Measurements from ENCODE around the gene AKR7A2. TPM values are rescaled to one million over a fixed set of nuclear protein-coding genes. Genes with fewer than 3 reads are reported as not detected.

The AKR7A2 gene
- total RNA-seq, 1 donor from 2014 or later, result 24.2 TPM

DNA sequence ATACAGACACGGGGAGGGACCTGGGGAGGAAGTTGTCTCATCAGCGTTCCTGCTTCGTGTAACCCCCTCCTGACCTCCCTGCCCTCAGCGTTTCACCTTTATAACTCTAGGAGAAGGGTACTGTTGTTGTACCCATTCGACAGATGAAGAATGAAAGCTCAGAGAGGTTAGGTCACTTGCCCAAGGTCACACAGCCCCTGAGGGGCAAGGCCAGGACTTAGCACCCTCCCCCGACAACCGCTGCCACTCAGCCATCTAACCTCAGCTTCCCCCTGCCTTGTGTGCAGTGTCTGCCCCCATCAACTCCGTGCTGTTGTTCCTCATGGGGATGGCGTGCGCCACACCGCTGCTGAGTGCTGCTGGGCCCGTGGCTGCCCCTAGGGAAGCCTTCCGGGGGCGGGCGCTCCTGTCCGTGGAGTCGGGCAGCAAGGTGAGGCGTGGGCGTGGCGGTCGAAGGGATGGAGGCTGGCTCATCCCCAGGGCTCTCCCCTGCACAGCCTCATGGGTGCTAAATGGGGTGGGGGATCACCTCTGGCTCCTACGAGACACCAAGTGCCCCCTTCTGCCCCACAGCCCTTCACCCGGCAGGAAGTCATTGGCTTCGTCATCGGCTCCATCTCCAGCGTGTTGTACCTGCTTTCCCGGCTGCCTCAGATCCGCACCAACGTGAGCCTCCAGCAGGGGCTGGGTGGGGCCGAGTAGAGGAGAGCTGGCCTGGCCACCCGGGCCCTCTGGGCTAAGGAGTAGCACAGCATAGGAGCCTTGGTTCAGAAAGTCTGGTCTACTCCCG, 14.2 kb upstream of the AKR7A2 start:
- intact Hi-C loops (cut with micrococcal nuclease), result no loop called here

DNA sequence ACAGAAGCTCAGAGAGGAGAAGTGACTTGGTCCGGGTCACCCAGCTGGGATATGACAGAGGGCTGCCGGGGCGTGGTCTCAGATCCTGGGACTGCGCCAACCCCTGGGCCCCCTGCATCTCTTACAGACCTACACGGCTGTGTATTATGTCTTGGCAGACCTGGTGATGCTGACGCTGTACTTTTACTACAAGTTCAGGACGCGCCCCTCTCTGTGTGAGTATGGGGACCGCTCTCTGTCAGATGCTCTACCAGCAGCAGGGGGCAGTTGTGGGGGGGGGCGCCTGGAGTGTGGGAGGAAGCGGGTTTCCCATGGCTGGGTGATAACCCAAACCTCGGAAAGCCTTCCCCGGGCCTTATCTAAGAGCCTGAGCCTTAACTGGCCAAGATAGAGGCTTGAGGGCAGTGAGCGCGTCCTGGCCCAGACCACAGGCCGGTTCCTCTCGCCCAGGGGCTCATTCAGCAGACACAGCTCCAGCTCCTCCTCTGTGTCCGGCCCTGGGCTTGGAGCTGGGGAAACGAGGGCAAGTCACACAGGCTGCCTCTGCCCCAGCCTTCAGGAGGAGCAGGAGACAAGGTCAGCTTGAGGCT, 13.5 kb upstream of the AKR7A2 start:
- intact Hi-C loops (cut with micrococcal nuclease), result no loop called here

DNA sequence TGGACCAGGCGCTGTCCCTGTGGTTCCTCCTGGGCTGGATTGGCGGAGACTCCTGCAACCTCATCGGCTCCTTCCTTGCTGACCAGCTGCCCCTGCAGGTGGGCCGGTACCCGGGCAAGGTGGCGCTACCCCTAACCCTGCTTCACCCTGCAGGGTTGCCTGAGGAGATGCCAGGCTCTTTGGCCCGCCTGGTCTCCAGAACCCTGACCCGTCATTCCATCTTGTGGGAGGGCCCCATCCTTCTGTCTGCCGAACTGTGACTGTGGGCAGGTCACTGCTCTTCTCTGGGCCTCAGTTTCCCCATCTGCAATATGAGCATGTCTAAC, 12.7 kb upstream of the AKR7A2 start:
- intact Hi-C loops (cut with micrococcal nuclease), result no loop called here

DNA sequence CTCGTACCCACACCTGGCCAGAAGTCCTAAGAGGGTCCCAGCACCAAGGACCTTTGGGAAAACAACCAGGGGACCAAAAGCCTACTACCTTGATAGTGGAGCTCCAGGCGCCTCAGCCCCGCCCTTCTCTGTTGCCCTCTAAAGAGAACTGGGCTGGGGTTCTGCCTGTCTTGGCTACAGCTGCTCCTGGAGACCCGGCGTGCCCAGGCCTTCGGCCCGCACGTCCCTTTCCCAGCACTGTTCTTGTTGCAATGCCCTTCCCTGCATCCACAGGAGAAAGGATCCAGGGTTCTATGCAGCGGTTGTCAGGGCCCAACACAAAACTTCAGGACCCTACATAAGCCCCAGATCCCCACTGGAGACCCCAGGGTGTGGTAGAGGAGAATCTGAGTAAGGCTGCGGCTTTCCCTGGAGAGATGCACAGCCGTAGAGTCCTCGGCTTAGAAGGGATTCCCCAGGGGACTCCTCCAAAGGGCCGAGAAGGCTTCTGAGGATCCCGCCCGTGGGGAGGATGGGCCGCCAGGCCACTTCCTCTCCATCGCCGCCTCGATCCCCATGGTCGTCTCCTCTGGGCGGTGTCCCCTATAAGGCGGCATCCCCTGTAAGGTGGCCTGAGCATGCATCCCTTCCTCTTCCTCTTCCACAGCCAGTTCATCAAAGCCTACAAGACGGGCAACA, 12.2 kb upstream of the AKR7A2 start:
- intact Hi-C loops (cut with micrococcal nuclease), result no loop called here

DNA sequence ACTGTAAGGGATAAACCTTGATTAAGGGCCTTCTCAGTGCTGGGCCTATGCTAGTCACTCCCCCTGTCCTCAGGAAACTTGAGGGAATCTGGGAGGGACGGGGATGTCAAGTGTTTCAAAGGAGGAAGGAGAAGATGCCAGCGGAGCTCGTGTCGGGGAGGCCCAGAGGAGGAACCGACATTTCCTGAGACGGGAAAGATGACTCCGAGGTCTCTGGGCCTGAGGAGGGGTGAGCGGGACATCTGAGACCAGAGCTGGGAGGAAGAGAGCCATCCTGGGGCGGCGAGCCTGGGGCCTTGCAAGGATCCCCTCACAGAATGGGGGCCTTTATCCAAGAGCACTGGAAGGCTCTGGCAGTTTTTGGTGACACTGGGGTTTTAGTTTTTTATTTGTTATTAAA, 10.5 kb upstream of the AKR7A2 start:
- intact Hi-C loops (cut with micrococcal nuclease), result no loop called here

DNA sequence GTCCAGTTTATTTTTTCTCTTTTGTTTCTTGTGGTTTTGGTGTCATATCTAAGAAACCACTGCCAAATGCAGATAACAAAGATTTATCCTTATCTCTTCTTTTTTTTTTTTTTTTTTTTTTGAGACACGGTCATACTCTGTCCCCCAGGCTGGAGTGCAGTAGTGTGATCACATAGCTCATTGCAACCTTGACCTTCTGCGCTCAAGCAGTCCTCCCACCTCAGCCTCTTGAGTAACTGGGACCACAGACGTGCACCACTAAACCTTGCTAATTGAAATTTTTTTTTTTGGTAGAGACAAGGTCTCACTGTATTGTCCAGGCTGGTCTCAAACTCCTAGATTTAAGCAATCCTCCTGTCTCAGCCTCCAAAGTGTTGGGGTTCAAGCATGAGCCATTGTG, 9.1 kb upstream of the AKR7A2 start:
- intact Hi-C loops (cut with micrococcal nuclease), result no loop called here

DNA sequence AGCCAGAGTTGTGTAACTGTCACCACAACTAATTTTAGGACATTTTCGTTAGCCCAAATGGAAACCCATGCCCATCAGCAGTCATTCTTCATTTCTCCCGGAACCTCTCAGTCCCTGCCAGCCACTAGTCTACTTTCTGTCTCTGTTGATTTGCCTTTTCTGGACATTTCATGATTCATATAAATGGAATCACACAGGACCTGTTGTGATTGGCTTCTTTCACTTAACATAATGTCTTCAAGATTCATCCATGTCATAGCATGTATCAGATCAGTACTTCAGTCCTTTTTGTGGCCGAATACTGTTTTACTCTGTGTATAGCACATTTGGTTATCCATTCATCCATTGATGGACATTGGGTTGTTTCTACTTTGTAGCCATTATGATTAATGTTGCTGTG, 7.3 kb upstream of the AKR7A2 start:
- intact Hi-C loops (cut with micrococcal nuclease), result loop anchor here (10.0 kb wide), 1 partner anchor 336 kb away; no protein-coding TSS in a partner anchor

DNA sequence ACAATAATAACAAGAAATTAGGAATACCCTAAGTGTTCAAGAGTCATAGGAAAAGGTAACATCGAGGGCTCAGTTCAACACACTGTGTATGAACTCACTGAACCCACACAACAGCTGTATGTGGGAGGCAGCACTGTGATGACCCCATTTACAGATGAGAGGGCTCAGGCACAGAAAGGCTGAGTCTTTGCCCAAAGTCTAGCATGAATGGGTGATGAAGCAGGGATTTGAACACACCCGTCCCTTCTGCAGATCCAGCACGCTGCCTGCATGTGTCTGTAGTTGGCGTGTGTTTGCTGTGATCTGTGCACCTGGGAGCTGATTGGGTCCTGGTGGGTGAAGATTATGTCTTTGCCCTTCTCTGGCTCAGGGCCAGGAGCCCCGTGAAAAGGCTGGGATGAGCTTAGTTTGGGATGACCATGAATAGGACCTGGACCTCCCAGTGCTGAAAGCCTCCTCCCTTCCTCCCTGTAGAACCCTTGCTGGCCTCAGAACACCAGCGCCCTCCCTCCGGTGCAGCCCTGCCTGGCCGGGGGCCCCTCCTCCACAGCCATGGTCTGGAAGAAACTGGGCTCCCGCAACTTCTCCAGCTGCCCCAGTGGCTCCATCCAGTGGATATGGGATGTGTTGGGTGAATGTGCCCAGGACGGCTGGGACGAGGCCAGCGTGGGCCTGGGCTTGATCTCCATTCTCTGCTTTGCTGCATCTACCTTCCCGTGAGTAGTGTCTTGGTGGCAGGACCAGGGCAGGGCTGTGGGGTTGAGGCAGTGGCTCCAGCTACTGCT, 5.4 kb upstream of the AKR7A2 start:
- intact Hi-C loops (cut with micrococcal nuclease), result loop anchor here (10.0 kb wide), 1 partner anchor 337 kb away; no protein-coding TSS in a partner anchor

DNA sequence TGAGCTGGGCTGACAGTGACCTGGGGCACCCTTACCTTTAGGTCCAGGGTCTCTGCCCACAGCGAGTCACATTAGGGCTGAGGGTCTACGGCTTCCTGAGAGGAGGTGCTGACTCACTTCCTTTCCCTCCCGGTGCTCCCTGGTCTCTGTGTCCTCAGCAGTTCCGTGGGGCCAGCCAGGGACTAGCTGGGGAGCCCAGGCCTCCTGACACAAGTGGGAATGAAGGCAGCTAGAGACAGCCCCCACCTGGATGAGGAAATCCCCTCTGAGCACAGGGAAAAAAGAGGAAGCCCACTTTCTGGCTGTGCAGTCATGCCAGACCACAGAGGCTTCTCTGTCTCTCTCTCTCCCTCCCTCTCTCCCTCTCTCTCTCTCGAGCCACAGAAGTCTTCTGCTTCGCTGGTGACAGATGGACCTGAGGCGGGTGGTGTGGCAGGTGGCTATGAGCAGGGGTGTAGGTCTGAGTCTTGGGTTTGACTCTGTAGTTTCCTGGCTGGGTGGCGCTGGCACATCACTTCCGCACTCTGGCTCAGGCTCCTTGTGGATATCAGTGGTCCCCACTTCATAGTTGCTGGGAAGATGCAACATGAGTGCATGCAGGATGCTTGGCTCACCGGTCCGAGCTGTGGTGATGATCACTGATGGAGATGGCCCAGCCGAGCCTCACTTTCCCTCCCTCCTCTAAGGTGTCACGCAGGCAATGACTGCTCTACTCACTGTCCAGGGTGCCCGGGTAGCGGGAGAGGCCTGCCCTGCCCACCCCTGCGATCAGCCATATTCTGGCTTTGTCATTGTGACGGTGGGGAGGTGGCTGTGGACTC, 3.6 kb upstream of the AKR7A2 start:
- intact Hi-C loops (cut with micrococcal nuclease), result loop anchor here (10.0 kb wide), 1 partner anchor 339 kb away; no protein-coding TSS in a partner anchor

DNA sequence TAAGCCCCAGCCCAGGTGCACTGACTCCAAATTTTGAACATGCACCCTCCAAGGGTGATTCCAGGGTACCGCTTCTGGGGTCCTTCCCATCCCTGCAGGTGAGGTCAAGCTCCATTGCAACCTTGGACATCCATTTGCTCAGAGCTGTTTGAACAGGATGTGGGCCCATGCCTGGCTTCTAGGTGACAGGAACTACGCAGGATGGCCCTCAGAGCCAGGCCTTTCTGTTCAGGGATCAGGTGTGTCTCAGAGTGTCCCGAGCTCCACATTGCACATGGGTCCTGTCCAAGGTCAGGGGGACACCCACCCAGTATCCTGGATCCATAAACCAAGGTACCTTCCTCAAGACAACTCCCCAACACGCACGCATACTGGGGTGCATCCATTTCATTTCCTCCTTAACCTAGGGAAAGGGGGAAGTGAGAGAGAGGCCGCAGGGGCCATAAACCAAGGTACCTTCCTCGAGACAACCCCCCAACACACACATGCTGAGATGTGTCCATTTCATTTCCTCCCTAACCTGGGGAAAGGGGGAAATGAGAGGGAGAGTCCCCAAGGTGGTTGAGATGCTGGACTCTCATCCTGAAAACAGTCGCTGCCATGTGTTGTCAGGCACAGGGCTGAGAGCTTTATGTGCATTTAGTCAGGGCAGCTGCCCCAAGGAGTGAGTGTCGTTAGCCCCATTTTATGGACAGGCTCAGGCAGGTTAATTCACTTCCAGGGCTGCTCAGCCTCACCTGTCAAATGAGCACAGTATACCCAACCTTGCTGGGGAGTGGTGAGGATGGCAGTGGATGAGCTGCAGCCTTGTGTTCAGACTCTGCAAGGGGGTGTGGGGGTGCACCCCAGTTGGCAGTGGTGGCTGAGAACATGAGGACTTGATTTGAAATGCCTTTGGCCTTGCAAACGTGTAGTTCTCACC, 2.3 kb upstream of the AKR7A2 start:
- intact Hi-C loops (cut with micrococcal nuclease), result loop anchor here (5.0 to 10.0 kb wide), 2 partner anchors 341 to 412 kb away; partner anchors contain the start of gene ALDH4A1

DNA sequence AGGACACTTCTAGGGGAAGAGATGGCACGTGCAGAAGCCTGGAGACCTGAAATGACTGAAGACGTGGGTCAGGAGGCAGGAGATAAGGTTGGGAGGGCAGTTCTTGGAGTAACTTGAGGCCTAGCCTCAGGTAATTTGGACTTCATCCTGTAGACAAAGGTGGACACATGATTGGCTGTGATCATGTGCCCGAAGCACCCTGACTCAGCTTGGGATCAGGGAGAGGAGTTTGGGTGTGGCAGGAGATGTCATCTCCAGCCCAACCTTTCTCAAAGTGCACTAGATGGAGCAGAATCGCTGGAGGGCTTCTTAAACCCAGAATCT, 1.7 kb upstream of the AKR7A2 start:
- intact Hi-C loops (cut with micrococcal nuclease), result loop anchor here (5.0 to 10.0 kb wide), 2 partner anchors 341 to 411 kb away; partner anchors contain the start of gene ALDH4A1

DNA sequence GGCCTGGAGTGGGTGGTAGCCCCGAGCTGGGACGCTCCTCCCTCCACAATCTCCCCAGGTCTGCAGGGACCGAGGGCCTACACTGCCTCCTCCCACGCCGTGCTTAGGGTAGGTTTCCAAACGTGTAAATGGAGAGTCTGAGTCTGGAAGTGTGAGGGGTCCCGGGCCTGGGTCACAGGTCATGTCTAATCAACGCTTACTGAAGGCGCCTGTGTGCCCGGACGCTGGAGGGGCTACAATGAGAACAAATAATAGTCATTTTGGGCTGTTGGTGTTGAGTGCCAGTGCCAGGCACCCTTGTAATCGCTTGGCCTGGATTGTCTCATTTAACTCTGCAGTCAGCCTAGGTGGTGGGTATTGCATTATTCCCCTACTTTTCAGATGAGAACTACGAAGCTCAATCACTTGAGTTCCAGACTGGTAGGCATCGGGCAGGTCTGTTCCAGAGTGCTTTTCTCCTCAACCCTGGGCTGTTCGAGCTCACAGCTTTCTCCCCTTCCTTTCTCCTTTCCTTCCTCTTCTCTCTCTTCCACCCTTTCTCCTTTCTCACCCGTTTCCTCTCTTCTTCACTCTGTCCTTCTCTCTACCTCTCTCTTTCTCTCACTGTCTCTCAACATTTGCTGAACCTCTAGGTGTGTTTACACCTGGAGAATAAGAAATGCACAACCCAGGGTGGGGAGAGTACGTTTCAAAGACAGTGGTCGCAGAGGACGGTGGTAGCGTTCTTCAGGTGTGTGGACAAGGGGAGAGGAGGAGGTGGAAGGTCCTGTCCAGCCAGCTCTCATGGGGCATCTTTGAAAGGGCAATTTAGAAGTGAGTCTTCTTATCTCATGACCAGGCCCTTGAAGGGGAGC, 1.1 kb upstream of the AKR7A2 start:
- intact Hi-C loops (cut with micrococcal nuclease), result loop anchor here (1.0 to 10.0 kb wide), 9 partner anchors 28 to 411 kb away; partner anchors contain the start of genes ALDH4A1, CAPZB, EMC1 and MRTO4

DNA sequence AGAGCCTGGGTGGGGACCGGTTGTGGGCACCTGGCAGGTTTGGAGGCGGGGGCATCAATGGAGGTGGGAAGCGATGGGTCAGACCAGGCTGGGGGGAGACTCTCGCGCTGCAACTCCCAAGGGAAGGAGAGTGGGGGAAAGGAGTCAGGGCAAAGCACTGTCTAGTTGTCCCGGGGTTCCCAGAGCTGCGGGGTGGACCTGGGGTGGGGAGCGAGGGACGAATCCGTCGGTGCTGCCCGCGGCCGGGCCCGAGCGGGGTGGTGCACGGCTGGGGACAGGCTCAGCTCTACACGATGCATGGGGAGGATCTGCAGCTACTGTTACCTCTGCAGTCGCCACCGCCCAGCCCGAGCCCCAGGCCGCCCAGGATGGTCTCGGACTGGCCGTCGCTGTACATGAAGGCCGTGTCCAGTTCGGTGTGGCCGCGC, 427 bp downstream of the AKR7A2 start:
- intact Hi-C loops (cut with micrococcal nuclease), result loop anchor here (5.0 to 10.0 kb wide), 2 partner anchors 343 to 409 kb away; partner anchors contain the start of gene ALDH4A1

DNA sequence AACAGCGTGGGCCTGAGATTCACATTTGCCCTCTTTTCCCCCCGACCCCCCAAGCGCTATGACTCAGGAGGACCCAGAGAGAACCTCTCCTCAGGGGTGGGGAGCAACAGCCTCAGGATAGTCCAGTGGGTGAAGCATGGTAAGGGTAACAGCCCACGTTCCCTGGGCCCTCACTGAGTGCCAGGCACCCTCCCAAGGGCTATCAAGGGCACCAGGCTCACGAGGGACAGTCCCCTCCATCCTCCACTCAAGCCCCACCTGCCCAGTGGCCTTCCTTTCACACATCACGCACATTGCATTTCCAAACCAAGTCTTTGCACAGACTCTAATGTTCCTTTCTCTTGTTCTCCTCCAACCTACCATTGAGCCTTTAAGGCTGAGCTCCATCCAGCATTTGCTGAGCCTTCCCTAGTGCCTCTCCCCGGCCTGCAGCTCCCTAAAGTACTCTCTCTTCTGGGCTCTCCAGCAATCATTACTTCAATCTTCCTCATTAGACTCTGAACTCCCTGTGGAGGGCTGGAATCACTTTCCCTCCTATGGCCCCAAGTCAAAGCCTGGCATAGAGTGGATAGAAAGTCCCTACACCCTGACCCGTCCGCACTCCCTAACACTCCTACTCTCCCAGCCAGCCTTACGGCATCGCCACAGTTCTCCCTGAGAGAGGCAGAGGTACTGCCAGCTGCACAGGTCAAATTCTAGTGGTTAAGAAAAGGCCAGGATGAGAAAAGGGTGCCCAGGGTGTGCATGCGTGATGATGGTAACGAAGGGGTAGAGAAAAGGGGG, 1.0 kb downstream of the AKR7A2 start:
- intact Hi-C loops (cut with micrococcal nuclease), result loop anchor here (5.0 to 10.0 kb wide), 2 partner anchors 344 to 409 kb away; partner anchors contain the start of gene ALDH4A1

DNA sequence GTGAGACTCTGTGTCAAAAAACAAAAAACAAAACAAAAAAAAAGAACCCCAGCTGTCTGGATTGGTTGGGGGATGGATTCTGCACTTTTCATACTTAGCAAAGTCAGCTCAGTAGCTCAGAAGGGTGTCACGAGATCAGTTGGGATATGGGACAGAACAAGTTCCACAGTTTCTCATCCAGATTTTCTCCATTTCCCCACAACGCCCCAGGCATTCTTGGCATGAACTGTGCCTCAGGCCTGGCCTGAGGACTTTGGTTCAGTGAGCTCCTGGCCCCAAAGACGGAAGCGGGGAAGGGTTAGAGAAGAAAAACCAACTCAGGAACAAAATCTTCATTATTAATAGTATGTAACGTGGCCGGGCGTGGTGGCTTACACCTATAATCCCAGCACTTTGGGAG, 1.9 kb downstream of the AKR7A2 start:
- intact Hi-C loops (cut with micrococcal nuclease), result loop anchor here (5.0 to 10.0 kb wide), 2 partner anchors 345 to 408 kb away; partner anchors contain the start of gene ALDH4A1

DNA sequence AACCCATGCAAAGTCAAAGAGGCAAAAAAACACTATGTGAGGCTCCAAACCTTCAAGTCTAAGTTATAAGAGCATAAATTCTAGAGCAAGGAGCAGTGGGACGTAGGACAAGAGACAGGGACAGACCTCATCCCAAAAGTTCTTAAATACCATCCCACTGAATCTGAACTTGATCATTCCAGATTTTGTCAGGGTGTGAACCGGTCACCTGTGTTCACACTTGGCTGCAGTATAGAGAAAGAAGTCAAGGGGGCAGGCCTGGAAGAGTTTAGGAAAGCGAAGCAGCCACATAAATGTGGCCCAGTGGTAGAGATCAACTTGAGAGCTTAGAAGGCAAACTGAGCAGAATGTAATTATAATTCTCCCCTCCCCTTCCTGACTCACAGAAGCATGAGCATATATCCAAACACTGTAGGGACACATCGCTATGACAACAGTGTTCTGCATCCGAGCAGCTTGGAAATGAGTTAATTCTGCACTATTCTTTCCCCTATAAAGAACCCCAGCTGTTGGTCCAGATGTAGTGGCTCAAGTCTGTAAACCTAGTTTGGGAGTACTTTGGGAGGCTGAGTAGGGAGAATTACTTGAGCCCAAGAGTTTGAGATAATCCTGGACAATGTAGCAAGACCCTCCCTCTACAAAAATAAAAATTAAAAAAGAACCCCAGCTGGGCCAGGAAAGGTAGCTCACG, 2.7 kb downstream of the AKR7A2 start:
- intact Hi-C loops (cut with micrococcal nuclease), result no loop called here

DNA sequence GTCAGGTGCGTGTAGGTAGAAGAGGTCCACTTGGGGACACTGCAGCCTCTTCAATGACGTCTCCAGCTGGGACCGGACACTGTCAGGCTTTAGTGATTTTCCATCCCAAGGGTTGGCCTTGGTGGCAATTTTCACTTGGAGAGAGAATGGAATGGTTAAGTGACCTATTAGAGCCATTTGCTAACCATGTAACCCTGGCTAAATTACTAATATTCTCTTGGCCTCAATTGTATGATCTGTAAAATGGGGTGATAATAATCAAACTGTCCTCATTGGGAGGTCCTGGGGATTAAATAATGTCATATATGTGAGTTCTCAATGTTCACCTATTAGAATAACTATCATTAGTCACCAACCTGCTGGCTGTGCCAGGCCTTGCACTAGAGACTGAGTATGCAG, 3.4 kb downstream of the AKR7A2 start:
- intact Hi-C loops (cut with micrococcal nuclease), result no loop called here
